ENCODE results near the gene HMX2.
A peak's percentile ranks its signal among the peaks of the same experiment; 100 is the strongest.

HMX2 gene, protein sequence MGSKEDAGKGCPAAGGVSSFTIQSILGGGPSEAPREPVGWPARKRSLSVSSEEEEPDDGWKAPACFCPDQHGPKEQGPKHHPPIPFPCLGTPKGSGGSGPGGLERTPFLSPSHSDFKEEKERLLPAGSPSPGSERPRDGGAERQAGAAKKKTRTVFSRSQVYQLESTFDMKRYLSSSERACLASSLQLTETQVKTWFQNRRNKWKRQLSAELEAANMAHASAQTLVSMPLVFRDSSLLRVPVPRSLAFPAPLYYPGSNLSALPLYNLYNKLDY

GRCh38 chr10:123147635-123148413 is at the start of gene HMX2:
HMX2 (plus strand) TSS chr10:123148136; CDS start chr10:123148379, 243 bp downstream.
- no peak for DNase-seq

- DNase-seq, result no peak
Measured at GRCh38 chr10:123100030-123100762, 47.7 kb upstream of the HMX2 start.

- no peak for DNase-seq
Measured at GRCh38 chr10:123101872-123102271, 46.1 kb upstream of the HMX2 start.

DNA sequence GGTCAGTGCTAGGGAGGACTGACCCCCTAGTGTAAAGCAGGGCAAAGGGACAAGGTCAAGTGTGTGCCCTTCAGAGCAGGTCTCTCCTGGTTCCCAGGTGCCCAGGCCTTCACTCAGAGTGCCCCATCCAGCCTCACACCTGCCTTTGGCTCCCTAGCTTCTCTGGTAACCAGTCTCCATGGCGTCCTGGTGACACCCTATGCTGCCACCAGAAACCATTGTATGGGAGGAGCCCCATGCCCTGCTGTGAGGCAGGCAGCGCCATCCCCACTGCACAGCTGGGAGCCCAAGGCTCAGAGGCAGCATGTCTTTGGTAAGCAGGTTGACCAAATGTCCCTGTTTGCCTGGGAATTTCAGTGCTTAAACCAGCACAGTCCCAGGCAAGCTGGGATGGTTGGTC is 45.3 kb upstream of the HMX2 start:
- DNase-seq, result no peak

DNA sequence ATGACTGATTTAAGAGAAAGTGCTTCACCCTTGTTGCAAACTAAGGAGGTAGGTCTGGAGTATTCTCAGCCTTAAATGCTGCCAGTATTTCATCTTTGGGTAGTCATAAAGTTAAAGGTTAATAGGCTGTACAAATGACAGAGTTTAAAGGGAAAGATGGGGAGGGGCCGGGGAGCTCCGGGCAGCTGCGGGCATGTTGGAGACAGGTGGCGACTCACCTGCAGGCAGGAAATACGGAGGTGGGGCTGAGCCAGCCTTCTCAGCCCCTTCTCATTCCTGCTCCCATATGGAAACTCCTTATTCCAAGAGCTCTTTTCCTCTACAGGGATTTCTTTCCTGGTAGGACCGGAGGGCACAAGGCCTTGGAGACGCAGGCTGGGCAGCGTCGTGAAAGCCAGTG is 44.0 kb upstream of the HMX2 start:
- no peak for DNase-seq

DNA sequence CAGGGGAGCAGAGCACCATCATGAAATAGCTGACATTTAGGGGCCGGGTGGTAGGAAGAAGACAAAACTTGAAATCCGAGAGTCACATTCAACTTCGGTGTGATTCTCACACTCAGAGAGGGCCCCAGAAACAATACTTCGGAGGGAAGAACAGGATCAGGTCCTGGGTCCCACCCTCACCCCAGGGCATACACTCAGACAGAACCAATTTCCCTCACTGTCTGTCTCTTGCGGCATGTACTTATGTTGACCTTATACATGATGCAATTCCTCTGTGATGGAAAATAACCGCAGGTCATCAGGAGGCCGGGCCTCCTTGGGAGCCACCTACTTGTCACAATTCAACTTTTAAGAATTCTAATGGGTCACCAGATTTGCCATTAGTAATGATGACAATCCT is 38.5 kb upstream of the HMX2 start:
- DNase-seq, result no peak

DNA sequence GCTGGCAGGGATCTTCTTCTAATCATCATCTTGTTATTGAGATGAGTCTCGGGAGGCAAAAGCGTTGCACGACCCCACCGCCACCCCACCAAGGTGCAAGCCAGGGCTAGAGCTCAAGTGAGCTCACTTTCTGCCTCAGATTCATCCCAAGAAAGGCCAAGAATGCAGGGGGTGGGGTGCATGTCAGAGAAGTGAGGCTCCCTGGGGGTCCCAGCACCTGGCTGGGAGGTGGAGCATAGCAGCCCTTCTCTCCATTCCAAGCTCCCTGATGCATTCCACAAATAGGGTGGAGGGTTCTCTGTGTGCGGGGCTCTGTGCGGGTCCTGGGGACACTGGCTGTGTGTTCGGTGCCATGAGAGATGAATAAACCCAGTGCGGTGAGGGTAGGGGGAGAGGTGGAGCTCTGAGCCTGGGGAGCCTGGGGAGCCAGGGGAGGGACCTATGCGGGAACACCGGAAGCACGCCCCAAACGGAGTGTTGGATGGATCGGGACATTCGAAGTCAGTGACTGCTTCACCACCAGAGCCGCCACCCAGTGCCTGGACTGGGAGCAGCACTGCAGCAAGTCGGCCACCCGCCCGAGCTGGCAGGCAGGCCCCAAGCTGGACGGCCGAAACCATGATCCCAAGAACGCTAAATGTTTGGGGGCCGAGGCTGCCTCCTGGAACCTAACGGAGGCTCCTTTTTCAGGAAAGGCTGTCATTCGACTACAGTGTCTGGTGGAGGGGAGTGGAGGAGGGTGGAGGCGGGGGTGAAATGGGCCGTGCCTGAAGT is 30.1 kb upstream of the HMX2 start:
- no peak for DNase-seq

DNA sequence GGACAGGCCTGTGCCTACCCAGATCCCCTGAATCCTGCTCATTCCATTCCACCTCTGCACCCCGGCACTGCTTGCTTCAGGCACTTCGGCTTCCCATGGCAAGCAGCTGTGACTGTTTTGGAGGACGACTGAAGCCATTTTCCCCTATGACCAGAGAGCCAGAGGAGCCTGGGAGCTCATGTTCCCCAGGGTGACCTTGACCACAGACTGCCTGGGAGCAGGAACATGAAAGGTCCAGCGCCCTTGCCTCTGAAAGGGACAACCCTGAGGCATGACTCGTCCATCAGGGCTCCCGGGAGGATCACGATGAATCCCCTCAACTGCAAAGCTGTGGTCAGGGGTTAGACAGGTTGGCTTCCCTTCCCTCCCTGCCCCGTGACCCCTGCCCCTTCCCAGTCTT is 28.9 kb upstream of the HMX2 start:
- DNase-seq, result no peak

GRCh38 chr10:123126246-123126645 is 21.7 kb upstream of the HMX2 start:
- DNase-seq, result no peak

GRCh38 chr10:123129618-123130271 is 18.2 kb upstream of the HMX2 start:
- peak; percentile 80 for DNase-seq

- DNase-seq, result peak; percentile 88
Measured at GRCh38 chr10:123132576-123133477, 15.1 kb upstream of the HMX2 start.

DNA sequence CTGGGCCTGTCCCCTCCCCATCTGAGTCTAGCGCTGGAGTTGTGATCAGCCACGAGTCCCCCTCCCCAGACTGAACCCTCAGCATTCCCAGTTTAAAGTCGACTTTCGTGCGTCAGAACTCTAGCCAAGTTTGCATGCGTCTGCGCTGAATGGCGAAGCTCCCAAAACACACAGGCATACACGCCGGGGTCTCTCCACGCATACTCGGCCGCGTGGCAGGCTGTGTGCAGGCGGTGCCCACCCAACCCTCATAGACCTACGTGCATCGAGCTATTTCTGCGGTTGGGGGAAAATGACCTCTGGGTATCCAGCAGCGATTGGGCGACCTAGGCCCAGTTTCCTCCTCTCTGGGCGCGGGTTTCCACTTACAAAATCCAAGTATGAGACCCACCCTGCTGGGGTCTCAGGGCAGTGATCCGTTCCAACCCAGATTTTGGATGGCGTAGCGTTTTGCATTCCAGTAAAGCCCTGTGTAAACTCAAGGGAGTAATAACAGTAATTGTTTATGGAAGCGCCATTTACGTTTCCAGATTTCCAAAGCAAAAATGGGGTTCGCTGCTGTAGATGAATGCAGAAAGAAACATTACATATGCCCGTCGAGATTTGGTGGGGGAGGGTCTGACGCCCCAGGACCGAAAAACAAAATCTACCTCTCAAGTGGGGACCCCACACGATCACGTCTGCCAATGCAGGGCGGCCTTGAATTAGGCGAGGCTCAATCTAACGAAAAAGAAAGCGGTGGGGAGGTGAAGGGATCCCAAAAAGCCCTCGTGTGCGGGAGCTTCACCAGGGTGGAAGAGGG is 14.2 kb upstream of the HMX2 start:
- DNase-seq, result no peak

- no peak for DNase-seq
Measured at GRCh38 chr10:123134343-123134914, 13.5 kb upstream of the HMX2 start.

GRCh38 chr10:123134915-123135414 is 13.0 kb upstream of the HMX2 start:
- DNase-seq, result no peak

DNA sequence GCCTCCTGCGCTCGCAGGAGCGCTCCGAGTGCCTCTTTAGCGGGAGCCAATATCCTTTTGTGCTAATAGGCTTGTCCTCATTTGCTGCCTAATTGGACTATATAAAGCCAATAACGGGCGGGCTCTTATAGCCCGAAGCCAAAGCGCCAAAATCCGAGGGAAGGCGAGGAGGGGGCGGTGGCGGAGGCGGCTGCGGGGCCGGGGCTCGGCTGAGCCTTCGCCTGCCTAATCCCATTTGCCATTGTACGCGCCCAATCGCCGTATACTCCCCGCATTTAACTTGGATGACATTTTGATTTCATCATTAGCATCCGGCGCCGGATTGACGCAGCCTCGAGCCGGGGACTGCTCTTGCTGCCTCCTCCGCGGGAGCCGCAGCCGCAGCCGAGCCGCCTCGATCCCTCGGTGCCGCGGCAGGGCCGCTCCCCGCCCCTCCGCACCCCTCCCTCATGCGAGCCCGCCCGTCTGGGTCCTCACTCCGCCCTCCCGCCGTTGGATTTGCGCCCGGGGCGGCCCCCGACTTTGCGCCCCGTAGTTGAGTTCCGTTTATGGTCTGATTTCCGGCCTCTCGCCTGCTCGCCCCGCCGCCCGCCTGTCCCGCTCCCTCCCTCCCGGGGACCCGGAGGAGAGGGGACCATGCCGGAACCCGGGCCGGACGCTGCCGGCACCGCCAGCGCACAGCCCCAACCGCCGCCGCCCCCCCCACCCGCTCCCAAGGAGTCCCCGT is 12.4 kb upstream of the HMX2 start, which contains the start of gene HMX3:
TSS of gene HMX3 (plus strand) at position 556 of the 727 bp plus-strand sequence. CDS start at position 637, 81 bp downstream.
- DNase-seq, result peak; percentile 48

DNA sequence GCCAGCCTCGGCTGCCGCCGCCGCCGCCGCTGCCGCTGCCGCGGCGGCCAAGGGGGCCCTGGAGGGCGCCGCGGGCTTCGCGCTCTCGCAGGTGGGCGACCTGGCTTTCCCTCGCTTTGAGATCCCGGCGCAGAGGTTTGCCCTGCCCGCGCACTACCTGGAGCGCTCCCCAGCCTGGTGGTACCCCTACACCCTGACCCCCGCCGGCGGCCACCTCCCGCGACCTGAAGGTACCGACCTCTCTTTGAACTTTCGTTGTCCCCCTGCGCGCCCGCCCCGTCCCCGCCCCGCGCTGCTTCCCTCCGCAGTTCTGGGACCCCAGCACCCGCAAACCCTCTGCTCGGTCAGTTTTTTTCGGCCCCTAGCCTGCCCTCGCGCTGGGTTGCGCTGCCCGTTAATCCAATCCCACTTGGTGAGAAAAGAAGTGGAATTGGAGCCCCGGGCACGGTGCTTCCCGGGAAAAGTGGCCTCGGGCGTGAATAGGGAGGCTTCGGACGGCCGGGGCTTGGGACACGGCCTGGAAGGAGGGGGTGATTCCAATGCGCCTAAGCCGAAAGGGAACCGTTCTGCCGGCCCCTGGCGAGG is 11.6 kb upstream of the HMX2 start:
- no peak for DNase-seq

DNA sequence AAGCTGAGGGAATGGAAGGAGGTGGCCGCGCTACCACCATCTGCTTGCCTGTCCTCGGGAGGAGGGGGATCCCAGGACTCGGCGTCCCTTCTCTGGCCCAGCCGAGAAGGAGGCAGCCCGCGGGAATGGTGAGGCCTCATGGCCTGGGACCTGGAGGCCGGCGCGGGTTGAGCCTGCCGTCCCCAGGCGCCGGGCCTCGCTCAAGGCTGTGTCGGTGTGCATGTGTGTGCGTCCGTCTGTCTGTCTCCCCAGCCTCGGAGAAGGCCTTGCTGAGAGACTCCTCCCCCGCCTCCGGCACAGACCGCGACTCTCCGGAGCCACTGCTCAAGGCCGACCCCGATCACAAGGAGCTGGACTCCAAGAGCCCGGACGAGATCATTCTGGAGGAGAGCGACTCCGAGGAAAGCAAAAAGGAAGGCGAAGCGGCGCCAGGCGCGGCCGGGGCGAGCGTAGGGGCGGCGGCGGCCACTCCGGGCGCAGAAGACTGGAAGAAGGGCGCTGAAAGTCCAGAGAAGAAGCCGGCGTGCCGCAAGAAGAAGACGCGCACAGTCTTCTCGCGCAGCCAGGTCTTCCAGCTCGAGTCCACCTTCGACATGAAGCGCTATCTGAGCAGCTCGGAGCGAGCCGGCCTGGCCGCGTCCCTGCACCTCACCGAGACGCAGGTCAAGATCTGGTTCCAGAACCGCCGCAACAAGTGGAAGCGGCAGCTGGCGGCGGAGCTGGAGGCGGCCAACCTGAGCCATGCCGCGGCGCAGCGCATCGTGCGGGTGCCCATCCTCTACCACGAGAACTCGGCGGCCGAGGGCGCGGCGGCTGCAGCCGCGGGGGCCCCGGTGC is 10.9 kb upstream of the HMX2 start:
- DNase-seq, result no peak

- DNase-seq, result no peak
Measured at GRCh38 chr10:123139165-123139520, 8.8 kb upstream of the HMX2 start.
